ENCODE data around the gene COL28A1.

Gene COL28A1

GRCh38 chr7:7351832-7352231 lies 183.8 kb downstream of the COL28A1 start:
- Histone ChIP-seq H3K9ac (ENCODE audit: insufficient read length, low read depth) (no peak overlapping the region), H3K36me3 (ENCODE audit: insufficient read depth, insufficient read length, low read length) (no peaks in the 10 kb centered on the region), H3K9me3 (ENCODE audit: insufficient read depth, low read length) (peaks cover 31% of the 10 kb centered on the region), H3K4me3 (ENCODE audit: insufficient read length, low read depth) (no peak overlapping the region), H3K4me1 (ENCODE audit: insufficient read depth, insufficient read length) (no peaks in the 10 kb centered on the region), H3K27me3 (ENCODE audit: insufficient read depth, insufficient read length) (no peaks in the 10 kb centered on the region)
- TF ChIP-seq SUZ12 (IDR thresholded peaks at IDR 0.05; ENCODE audit: extremely low read depth, insufficient read depth, insufficient read length), result no peak
- no peak for TF ChIP-seq ZNF274 (IDR thresholded peaks at IDR 0.05; ENCODE audit: low read depth, low read length)
- TF ChIP-seq YY1 (IDR thresholded peaks at IDR 0.05; ENCODE audit: insufficient read depth, insufficient read length), result no peak
- peak; percentile 57 for DNase-seq (ENCODE audit: low read depth, low spot score)

DNA sequence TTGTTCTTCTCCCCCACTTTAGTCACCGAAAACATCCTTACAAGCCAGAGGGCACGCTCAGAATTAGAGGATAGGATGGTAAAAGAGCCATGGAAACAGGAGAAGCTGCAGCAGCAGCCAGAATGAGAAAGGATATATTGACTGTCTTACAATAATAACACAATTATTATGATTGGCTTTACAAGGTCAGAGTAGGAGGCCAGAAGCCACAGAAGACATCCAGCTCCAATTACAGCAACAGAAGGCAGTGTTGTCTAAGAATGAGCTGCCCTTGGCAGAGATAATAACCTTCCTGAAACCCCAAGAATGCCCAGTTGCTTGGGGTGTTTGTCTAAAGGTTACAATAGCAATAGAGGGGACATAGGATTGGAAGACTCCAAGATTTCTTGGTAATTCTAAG lies 184.5 kb downstream of the COL28A1 start:
- Histone ChIP-seq H3K9me3 (ENCODE audit: insufficient read depth, low read length) (peaks cover 31% of the 10 kb centered on the region), H3K4me1 (ENCODE audit: insufficient read depth, insufficient read length) (no peaks in the 10 kb centered on the region), H3K4me3 (ENCODE audit: insufficient read length, low read depth) (no peak overlapping the region), H3K36me3 (ENCODE audit: insufficient read depth, insufficient read length, low read length) (no peaks in the 10 kb centered on the region), H3K27me3 (ENCODE audit: insufficient read depth, insufficient read length) (no peaks in the 10 kb centered on the region), H3K9ac (ENCODE audit: insufficient read length, low read depth) (no peak overlapping the region)
- TF ChIP-seq ZNF274 (IDR thresholded peaks at IDR 0.05; ENCODE audit: low read depth, low read length) (no peak), SUZ12 (IDR thresholded peaks at IDR 0.05; ENCODE audit: extremely low read depth, insufficient read depth, insufficient read length) (no peak), YY1 (IDR thresholded peaks at IDR 0.05; ENCODE audit: insufficient read depth, insufficient read length) (no peak)
- DNase-seq (ENCODE audit: low read depth, low spot score), result no peak

DNA sequence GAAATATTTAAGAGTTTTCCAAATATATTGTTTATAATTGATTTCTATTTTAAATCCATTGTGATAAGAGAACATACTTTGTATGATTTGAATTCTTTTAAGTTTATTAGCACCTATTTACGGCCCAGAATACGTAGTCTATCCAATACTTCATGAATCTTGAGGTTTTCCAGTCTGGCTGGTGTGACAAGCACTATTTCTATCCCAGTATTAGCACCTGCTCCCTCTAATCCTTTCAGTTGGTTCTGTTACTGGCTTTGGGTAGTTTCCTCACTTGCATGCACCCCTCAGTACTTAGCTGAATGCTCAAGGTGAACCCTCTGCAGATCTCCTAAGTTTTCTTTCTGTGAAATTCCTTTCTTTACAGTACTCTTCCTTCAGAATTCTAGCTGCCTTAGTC lies 186.5 kb downstream of the COL28A1 start:
- Histone ChIP-seq H3K4me3 (ENCODE audit: insufficient read length, low read depth) (no peak overlapping the region), H3K9me3 (ENCODE audit: insufficient read depth, low read length) (peaks cover 31% of the 10 kb centered on the region), H3K36me3 (ENCODE audit: insufficient read depth, insufficient read length, low read length) (no peaks in the 10 kb centered on the region), H3K27me3 (ENCODE audit: insufficient read depth, insufficient read length) (no peaks in the 10 kb centered on the region), H3K4me1 (ENCODE audit: insufficient read depth, insufficient read length) (no peaks in the 10 kb centered on the region), H3K9ac (ENCODE audit: insufficient read length, low read depth) (no peak overlapping the region)
- TF ChIP-seq YY1 (IDR thresholded peaks at IDR 0.05; ENCODE audit: insufficient read depth, insufficient read length) (no peak), ZNF274 (IDR thresholded peaks at IDR 0.05; ENCODE audit: low read depth, low read length) (no peak), SUZ12 (IDR thresholded peaks at IDR 0.05; ENCODE audit: extremely low read depth, insufficient read depth, insufficient read length) (no peak)
- DNase-seq (ENCODE audit: low read depth, low spot score), result no peak

DNA sequence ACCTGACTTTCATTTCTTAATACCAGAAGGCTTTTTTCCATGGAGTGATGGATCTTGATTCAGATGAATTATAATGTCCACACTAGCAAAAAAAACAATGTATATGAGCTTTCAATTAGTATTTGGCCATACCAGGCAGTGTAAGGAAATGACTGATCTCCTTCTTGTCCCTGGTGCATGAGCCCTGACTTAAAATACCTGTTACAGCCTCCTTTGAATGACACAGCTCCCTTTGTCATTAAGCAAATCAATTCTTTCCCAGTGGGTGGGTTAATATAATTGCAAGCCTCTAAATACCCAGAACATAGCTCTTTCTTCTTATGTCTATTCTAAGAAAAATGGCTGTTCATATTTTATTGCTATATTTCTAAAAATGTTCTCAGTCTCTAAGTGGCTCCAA lies 188.6 kb downstream of the COL28A1 start:
- peak; percentile 28 for DNase-seq (ENCODE audit: low read depth, low spot score)
- H3K9ac ChIP-seq (ENCODE audit: insufficient read length, low read depth), result no peak overlapping the region
- no peaks in the 10 kb centered on the region for H3K4me1 ChIP-seq (ENCODE audit: insufficient read depth, insufficient read length)

DNA sequence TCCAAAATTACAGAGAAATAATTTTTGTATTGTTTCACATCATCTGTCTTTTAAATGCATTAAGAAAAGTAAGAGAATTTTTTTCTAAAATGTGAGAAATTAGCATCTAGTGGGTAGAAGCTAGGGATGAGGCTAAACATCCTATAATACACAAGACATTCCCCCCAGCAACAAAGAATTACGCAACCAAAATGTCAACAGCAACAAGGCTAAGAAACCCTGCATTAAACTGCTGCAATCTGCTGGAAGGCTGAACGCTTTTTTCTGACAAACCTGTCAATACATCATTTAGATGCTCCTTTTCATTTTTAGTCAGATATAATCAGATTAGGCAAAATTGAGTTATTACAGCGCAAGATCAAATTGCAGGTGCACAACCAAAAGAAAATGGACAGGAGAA lies 191.1 kb downstream of the COL28A1 start:
- TF ChIP-seq SUZ12 (IDR thresholded peaks at IDR 0.05; ENCODE audit: extremely low read depth, insufficient read depth, insufficient read length) (no peak), ZNF274 (IDR thresholded peaks at IDR 0.05; ENCODE audit: low read depth, low read length) (no peak), YY1 (IDR thresholded peaks at IDR 0.05; ENCODE audit: insufficient read depth, insufficient read length) (no peak)
- Histone ChIP-seq H3K9ac (ENCODE audit: insufficient read length, low read depth) (no peak overlapping the region), H3K36me3 (ENCODE audit: insufficient read depth, insufficient read length, low read length) (no peaks in the 10 kb centered on the region), H3K4me1 (ENCODE audit: insufficient read depth, insufficient read length) (no peaks in the 10 kb centered on the region), H3K9me3 (ENCODE audit: insufficient read depth, low read length) (no peaks in the 10 kb centered on the region), H3K27me3 (ENCODE audit: insufficient read depth, insufficient read length) (no peaks in the 10 kb centered on the region), H3K4me3 (ENCODE audit: insufficient read length, low read depth) (no peak overlapping the region)
- DNase-seq (ENCODE audit: low read depth, low spot score), result no peak

More for the DNA sequence above, 188.6 kb downstream of the COL28A1 start:
- Histone ChIP-seq H3K4me3 (ENCODE audit: insufficient read length, low read depth) (no peak overlapping the region), H3K27me3 (ENCODE audit: insufficient read depth, insufficient read length) (no peaks in the 10 kb centered on the region), H3K9me3 (ENCODE audit: insufficient read depth, low read length) (peaks cover 22% of the 10 kb centered on the region), H3K36me3 (ENCODE audit: insufficient read depth, insufficient read length, low read length) (no peaks in the 10 kb centered on the region)
- TF ChIP-seq SUZ12 (IDR thresholded peaks at IDR 0.05; ENCODE audit: extremely low read depth, insufficient read depth, insufficient read length) (no peak), ZNF274 (IDR thresholded peaks at IDR 0.05; ENCODE audit: low read depth, low read length) (no peak), YY1 (IDR thresholded peaks at IDR 0.05; ENCODE audit: insufficient read depth, insufficient read length) (no peak)

DNA sequence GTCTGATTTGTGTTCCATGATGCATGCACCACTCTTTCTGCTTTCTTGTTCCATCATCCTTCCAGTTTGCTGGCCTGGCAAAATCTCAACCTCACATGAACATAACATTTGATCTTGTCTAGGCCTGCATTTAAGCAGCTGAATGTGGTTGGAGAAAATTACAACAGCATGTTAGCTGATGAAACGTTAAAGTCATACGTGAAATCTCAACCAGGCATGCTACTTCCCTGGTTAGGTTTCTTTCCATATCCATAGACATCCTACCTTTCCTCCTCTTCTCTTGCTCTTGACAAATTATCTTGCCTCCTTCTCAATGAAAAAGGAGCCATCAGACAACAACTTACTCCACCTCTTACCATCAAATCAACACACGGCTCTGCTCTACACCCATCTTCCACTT lies 199.8 kb downstream of the COL28A1 start:
- H3K9ac ChIP-seq (ENCODE audit: insufficient read length, low read depth), result no peak overlapping the region
- no peak overlapping the region for H3K4me3 ChIP-seq (ENCODE audit: insufficient read length, low read depth)
- H3K36me3 ChIP-seq (ENCODE audit: insufficient read depth, insufficient read length, low read length), result no peaks in the 10 kb centered on the region
- DNase-seq (ENCODE audit: low read depth, low spot score), result no peak
- H3K9me3 ChIP-seq (ENCODE audit: insufficient read depth, low read length), result no peaks in the 10 kb centered on the region
- TF ChIP-seq YY1 (IDR thresholded peaks at IDR 0.05; ENCODE audit: insufficient read depth, insufficient read length) (no peak), SUZ12 (IDR thresholded peaks at IDR 0.05; ENCODE audit: extremely low read depth, insufficient read depth, insufficient read length) (no peak), ZNF274 (IDR thresholded peaks at IDR 0.05; ENCODE audit: low read depth, low read length) (no peak)
- no peaks in the 10 kb centered on the region for H3K4me1 ChIP-seq (ENCODE audit: insufficient read depth, insufficient read length)
- no peaks in the 10 kb centered on the region for H3K27me3 ChIP-seq (ENCODE audit: insufficient read depth, insufficient read length)

- Histone ChIP-seq H3K27me3 (ENCODE audit: insufficient read depth, insufficient read length) (no peaks in the 10 kb centered on the region), H3K9me3 (ENCODE audit: insufficient read depth, low read length) (no peaks in the 10 kb centered on the region), H3K4me3 (ENCODE audit: insufficient read length, low read depth) (no peak overlapping the region), H3K4me1 (ENCODE audit: insufficient read depth, insufficient read length) (no peaks in the 10 kb centered on the region), H3K9ac (ENCODE audit: insufficient read length, low read depth) (no peak overlapping the region), H3K36me3 (ENCODE audit: insufficient read depth, insufficient read length, low read length) (no peaks in the 10 kb centered on the region)
- TF ChIP-seq SUZ12 (IDR thresholded peaks at IDR 0.05; ENCODE audit: extremely low read depth, insufficient read depth, insufficient read length) (no peak), ZNF274 (IDR thresholded peaks at IDR 0.05; ENCODE audit: low read depth, low read length) (no peak), YY1 (IDR thresholded peaks at IDR 0.05; ENCODE audit: insufficient read depth, insufficient read length) (no peak)
- no peak for DNase-seq (ENCODE audit: low read depth, low spot score)
Observed at GRCh38 chr7:7335215-7335614, 200.5 kb downstream of the COL28A1 start.

All from NT2/D1 (cell line).